C4-2B (cell line): Measurements from ENCODE around the gene GALK2.

Experiments
- ZFX ChIP-seq: fragments of 450-650 bp; IDR thresholded peaks from 2 replicates; pipeline ENCODE4 v1.6.1; 2017
- TF ChIP-seq, protein P1 (sequence below): fragments of 450-650 bp; conservative IDR thresholded peaks from 2 replicates; pipeline ENCODE4 v1.5.1; 2017; ENCODE audit warnings: mild to moderate bottlenecking

DNA sequence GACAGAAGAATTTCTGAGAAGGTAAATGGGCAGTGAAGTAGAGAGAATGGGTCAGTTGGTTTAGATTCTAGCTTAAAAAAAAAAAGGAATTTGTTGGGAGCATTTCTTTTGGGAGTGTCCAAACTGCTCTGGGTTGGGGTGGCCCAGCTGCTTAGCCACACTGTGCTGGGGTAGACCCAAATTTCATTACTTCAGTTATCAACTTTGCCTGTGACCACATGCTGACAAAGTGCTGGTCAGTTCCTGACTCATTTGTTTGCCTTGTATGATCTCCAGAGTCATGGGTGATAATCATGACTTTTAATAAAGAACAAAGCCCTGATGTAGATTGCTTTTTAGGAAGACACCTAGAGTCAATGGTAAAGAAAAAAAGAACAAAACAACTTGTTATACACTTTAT is 131.5 kb downstream of the GALK2 start:
- TF ChIP-seq, protein P1, sequence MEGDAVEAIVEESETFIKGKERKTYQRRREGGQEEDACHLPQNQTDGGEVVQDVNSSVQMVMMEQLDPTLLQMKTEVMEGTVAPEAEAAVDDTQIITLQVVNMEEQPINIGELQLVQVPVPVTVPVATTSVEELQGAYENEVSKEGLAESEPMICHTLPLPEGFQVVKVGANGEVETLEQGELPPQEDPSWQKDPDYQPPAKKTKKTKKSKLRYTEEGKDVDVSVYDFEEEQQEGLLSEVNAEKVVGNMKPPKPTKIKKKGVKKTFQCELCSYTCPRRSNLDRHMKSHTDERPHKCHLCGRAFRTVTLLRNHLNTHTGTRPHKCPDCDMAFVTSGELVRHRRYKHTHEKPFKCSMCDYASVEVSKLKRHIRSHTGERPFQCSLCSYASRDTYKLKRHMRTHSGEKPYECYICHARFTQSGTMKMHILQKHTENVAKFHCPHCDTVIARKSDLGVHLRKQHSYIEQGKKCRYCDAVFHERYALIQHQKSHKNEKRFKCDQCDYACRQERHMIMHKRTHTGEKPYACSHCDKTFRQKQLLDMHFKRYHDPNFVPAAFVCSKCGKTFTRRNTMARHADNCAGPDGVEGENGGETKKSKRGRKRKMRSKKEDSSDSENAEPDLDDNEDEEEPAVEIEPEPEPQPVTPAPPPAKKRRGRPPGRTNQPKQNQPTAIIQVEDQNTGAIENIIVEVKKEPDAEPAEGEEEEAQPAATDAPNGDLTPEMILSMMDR, result no peak
- TF ChIP-seq ZFX, result no peak
